ENCODE data around the gene IVD. TPM values are rescaled to one million over a fixed set of nuclear protein-coding genes. Genes with fewer than 3 reads are reported as not detected.

IVD gene
- total RNA-seq (ENCODE audit: low replicate concordance), result 21.9 and 33.6 TPM in 2 replicates

DNA sequence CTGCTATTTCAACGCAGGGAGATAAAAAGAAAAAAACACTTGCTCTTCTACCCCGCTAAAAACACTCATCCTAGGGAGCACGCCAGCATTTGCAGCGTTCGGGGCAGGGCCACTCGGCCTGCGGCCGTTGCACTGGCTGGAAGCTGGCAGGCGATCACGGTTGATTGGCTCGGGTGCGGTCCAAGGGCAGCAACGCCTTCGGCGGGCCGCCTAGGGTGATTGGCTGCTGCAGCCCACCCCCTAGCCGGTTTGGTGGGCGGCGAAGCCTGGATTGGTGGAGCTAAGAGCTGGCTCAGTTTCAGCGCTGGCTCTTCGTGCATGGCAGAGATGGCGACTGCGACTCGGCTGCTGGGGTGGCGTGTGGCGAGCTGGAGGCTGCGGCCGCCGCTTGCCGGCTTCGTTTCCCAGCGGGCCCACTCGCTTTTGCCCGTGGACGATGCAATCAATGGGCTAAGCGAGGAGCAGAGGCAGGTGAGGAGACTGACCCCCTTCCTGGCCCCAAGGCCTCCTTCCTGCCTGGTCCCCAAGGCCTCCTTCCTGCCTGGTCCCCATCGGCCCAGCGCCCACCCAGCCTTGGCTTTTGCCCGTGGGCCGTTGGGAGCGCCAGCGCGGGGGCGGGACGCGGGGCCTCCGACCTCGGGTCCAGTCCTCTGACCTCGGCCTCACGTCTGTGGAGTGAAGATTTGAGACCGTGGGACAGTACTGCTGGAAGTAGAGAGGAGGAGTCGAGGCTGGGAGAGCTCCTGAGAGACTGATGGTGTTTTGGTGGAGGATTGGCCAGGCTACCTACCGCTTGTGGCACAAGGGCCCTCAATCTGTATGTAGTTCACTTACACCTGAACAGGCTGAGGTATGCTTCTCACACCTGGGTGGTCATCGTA is at the start of gene IVD:
TSS of gene IVD (plus strand) at position 295 of the 881 bp plus-strand sequence. CDS start at position 328, 33 bp downstream.
- TF ChIP-seq CTCF (IDR thresholded peaks at IDR 0.05; ENCODE audit: insufficient read depth, low read length), result no peak
- H3K4me3 ChIP-seq (ENCODE audit: low read depth, low read length), result peak within 1 kb of the TSS; percentile 96
- DNase-seq (ENCODE audit: low read depth), result peak; percentile 96

DNA sequence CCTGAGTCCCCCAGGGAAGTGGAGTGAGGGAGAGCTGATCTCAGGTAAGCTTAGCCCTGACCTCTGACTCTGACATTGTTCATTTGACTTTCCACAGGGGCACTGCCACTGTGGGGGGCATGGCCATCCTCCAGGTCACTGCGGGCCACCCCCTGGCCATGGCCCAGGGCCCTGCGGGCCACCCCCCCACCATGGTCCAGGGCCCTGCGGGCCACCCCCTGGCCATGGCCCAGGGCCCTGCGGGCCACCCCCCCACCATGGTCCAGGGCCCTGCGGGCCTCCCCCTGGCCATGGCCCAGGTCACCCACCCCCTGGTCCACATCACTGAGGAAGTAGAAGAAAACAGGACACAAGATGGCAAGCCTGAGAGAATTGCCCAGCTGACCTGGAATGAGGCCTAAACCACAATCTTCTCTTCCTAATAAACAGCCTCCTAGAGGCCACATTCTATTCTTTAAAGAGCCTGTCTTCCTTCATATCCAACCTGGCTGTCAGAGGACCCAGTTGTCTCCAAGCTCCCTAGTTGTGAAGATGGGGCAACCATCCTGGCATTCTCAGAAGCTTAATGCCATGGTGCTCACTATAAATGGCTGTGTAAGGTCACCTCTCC is 49.5 kb upstream of the IVD start:
- TF ChIP-seq CTCF (IDR thresholded peaks at IDR 0.05; ENCODE audit: insufficient read depth, low read length), result no peak
- no peak overlapping the region for H3K4me3 ChIP-seq (ENCODE audit: low read depth, low read length)
- DNase-seq (ENCODE audit: low read depth), result no peak

DNA sequence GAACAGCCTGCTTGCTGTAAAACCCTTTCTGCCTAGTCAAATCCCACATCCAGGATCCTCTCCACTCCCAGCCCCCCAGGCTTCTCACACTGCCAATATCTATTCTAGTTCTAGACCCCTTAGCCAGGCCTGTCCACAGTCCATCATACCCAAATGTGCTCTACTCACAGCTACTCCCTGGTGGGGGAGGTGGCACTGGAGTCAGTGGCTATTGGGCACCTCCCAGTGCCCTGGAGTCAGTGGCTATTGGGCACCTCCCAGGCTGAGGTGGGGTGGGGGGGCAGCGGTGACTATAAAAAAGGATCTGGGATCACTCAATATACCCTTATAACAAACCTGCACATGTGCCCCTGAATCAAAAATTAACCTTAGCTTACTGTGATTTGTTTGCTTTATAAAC is 48.3 kb upstream of the IVD start:
- no peak overlapping the region for H3K4me3 ChIP-seq (ENCODE audit: low read depth, low read length)
- no peak for DNase-seq (ENCODE audit: low read depth)
- TF ChIP-seq CTCF (IDR thresholded peaks at IDR 0.05; ENCODE audit: insufficient read depth, low read length), result no peak

- peak within 1 kb of the TSS; percentile 61 for H3K4me3 ChIP-seq (ENCODE audit: low read depth, low read length)
- TF ChIP-seq CTCF (IDR thresholded peaks at IDR 0.05; ENCODE audit: insufficient read depth, low read length), result no peak
- DNase-seq (ENCODE audit: low read depth), result peak; percentile 72
Observed at GRCh38 chr15:40357723-40358470, 47.7 kb upstream of the IVD start, which contains the start of gene DISP2. Gene DISP2, plus strand, starts transcription at chr15:40358219. Its CDS starts 103 bp downstream, at chr15:40358322.

DNA sequence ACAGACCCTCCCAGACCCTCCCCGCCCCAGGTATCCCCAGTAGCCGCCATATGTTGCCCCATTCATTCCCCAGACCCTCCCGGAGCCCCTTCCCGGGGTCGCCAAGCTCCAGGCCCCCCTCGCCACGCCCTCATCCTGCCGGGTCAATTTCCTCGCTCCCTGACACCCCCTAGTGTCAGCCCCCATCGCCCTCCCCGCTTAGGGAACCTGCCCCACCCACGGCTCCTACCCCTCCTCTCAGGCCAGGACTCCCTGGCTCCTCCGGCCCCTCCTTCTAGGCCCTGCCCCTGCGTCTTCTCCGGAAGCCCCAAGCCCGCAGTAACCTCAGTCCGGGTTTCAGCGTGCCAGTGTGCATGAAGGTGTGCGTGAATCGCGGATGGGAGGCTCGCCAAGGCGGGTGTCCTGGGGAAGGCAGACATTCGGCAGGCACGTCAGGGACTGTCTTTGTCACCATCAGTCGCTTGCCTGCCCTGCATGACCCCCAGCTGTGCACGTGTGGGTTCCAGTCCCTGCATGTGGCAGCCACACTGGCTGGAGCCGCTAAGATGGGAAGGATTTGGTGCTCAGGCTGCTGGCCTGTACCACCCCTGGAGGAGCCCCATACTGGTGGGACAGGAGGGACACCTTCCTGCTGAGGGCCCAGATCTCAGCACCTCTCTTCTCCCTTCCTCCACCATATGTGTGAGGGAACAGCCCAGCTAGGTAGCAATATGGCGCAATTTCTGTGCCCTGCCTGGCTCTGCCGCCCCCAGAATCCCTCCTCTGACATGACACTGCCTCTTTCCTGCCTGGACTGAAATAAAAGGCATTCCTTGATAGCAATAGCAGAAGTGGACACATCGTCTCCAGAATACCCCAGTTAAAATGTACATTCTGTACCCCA is 46.9 kb upstream of the IVD start:
- H3K4me3 ChIP-seq (ENCODE audit: low read depth, low read length), result peak overlapping the region; percentile 60
- no peak for DNase-seq (ENCODE audit: low read depth)
- TF ChIP-seq CTCF (IDR thresholded peaks at IDR 0.05; ENCODE audit: insufficient read depth, low read length), result no peak

- no peak overlapping the region for H3K4me3 ChIP-seq (ENCODE audit: low read depth, low read length)
- no peak for DNase-seq (ENCODE audit: low read depth)
- no peak for TF ChIP-seq CTCF (IDR thresholded peaks at IDR 0.05; ENCODE audit: insufficient read depth, low read length)
Observed at GRCh38 chr15:40360015-40360414, 45.6 kb upstream of the IVD start.

Data from fibroblast of the aortic adventitia (primary cell).